Measurements from ENCODE around the gene SUMO3. TPM values are rescaled to one million over a fixed set of nuclear protein-coding genes. Genes with fewer than 3 reads are reported as not detected.

The SUMO3 gene
- total and polyA plus RNA-seq, 12 donors: 21.1 to 92.3 (median 72.1) TPM

DNA sequence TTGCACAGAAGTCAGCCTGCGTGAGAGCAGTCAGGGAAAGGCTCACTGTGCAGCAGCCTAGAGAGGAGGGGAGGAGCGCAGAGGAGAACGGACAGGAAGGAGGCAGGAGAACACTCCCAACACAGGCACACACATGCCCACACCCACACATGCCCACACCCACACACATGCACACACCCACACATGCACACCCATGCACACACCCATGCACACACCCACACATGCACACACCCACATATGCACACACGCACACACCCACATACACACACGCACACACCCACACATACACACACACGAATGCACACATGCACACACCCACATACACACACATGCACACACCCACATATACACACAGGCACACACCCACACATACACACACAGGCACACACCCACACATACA lies 7.1 kb downstream of the SUMO3 start:
- no peaks in the 10 kb centered on the region for H3K9me3 ChIP-seq (replicated peaks in 1 of 3)
- WGBS, 4 donors: 81 to 92% (median 87%) methylated on average over 3 to 6 of the region's 6 CpGs
- no peaks in the 10 kb centered on the region for H3K4me1 ChIP-seq (replicated peaks in 1 of 2)
- TF ChIP-seq, protein P1, sequence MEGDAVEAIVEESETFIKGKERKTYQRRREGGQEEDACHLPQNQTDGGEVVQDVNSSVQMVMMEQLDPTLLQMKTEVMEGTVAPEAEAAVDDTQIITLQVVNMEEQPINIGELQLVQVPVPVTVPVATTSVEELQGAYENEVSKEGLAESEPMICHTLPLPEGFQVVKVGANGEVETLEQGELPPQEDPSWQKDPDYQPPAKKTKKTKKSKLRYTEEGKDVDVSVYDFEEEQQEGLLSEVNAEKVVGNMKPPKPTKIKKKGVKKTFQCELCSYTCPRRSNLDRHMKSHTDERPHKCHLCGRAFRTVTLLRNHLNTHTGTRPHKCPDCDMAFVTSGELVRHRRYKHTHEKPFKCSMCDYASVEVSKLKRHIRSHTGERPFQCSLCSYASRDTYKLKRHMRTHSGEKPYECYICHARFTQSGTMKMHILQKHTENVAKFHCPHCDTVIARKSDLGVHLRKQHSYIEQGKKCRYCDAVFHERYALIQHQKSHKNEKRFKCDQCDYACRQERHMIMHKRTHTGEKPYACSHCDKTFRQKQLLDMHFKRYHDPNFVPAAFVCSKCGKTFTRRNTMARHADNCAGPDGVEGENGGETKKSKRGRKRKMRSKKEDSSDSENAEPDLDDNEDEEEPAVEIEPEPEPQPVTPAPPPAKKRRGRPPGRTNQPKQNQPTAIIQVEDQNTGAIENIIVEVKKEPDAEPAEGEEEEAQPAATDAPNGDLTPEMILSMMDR (IDR thresholded peaks at IDR 0.05): no peak
- TF ChIP-seq POLR2A (IDR thresholded peaks at IDR 0.05): no peak
- H3K27me3 ChIP-seq: no peaks in the 10 kb centered on the region
- no peak overlapping the region for H3K27ac ChIP-seq
- peaks cover 0 to 57% of the 10 kb centered on the region in 2 donors for H3K36me3 ChIP-seq (replicated peaks in 1 of 2)
- intact Hi-C loops (cut with DNase I): no loop called here
- no peak overlapping the region for H3K4me3 ChIP-seq
- no peak for DNase-seq

DNA sequence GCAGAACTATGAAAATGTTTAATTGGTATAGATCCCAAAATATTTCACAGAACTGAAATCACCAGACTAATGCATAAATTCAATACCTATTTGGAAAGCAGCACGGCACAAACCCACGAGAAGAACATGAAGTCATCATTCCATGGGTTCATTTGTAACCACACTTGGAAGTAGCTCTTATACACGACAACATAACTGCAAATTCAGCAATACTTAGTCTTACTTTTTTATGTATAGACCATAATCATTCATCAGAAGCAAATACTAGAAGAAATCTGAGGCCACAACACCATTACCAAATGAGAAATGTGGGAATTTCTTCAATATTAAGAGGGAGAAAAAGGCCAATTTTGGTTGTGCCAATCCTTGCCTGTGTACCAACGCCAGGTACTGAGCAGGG lies 12.0 kb downstream of the SUMO3 start:
- no peak overlapping the region for H3K4me3 ChIP-seq
- peaks cover 4 to 10% of the 10 kb centered on the region in 2 donors for H3K4me1 ChIP-seq (replicated peaks in 1 of 2)
- TF ChIP-seq, protein P1 (IDR thresholded peaks at IDR 0.05): no peak
- TF ChIP-seq POLR2A (IDR thresholded peaks at IDR 0.05): no peak
- H3K9me3 ChIP-seq (replicated peaks in 1 of 3): no peaks in the 10 kb centered on the region
- H3K27ac ChIP-seq: no peak overlapping the region
- H3K36me3 ChIP-seq (replicated peaks in 1 of 2): peaks cover 0 to 57% of the 10 kb centered on the region in 2 donors
- intact Hi-C loops (cut with DNase I): no loop called here
- H3K27me3 ChIP-seq: no peaks in the 10 kb centered on the region
- WGBS, 4 donors: 81 to 93% (median 89%) methylated on average over 4 of the region's 4 CpGs
- no peak for DNase-seq

DNA sequence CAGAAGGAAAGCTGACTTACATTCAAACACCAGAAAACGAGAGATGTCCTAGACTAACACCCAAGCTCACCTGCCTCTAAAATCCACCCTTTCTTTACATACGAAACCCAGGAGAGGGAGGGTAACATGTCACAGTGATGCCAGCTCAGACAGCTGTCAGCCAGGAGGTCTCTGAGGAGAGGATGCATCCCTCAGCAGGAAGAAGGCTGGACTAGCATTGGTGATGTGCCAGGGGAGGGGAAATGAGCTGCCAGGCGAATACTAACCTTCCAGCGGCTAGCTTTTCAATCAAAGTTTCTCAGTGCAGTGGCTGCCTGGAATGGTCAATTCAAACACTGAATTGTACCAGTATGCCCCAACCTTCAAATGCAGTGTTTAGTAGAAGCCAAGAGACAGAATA lies 12.6 kb downstream of the SUMO3 start:
- H3K36me3 ChIP-seq (replicated peaks in 1 of 2): peaks cover 0 to 54% of the 10 kb centered on the region in 2 donors
- no peak for DNase-seq
- intact Hi-C loops (cut with DNase I): no loop called here
- H3K4me3 ChIP-seq: no peak overlapping the region
- H3K9me3 ChIP-seq (replicated peaks in 1 of 3): no peaks in the 10 kb centered on the region
- TF ChIP-seq, protein P1 (IDR thresholded peaks at IDR 0.05): no peak
- TF ChIP-seq POLR2A (IDR thresholded peaks at IDR 0.05): no peak
- H3K27me3 ChIP-seq: no peaks in the 10 kb centered on the region
- H3K27ac ChIP-seq: no peak overlapping the region
- WGBS, 4 donors: 71 to 88% (median 77%) methylated on average over 4 of the region's 4 CpGs
- H3K4me1 ChIP-seq (replicated peaks in 1 of 2): peaks cover 11 to 16% of the 10 kb centered on the region in 2 donors

DNA sequence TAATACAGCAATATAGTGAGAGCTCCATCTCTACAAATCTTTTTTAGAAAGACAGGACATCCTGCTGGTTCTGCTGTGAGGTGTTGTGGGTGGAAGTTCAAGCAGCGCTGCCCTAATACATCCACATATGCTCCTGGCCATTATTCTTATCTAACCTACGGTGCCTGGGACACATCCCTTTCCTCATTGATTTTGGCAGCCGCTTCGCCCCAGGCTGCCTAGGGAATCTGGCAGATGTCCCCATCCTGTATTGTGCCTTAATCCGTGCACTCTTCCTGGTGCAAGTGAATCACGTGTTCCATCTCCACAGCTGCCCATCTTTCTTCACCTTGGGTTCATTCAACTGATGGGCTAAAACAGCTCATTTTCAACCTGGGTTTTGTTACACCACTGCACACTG lies 13.1 kb downstream of the SUMO3 start:
- no peak overlapping the region for H3K27ac ChIP-seq
- peak in 1 of 7 donors; percentile 17 for DNase-seq
- H3K4me3 ChIP-seq: no peak overlapping the region
- TF ChIP-seq POLR2A (IDR thresholded peaks at IDR 0.05): no peak
- TF ChIP-seq, protein P1 (IDR thresholded peaks at IDR 0.05): no peak
- H3K27me3 ChIP-seq: no peaks in the 10 kb centered on the region
- peaks cover 0 to 49% of the 10 kb centered on the region in 2 donors for H3K36me3 ChIP-seq (replicated peaks in 1 of 2)
- peaks cover 11 to 21% of the 10 kb centered on the region in 2 donors for H3K4me1 ChIP-seq (replicated peaks in 1 of 2)
- WGBS, 4 donors: 81 to 86% (median 82%) methylated on average over 6 of the region's 6 CpGs
- intact Hi-C loops (cut with DNase I): no loop called here
- H3K9me3 ChIP-seq (replicated peaks in 1 of 3): no peaks in the 10 kb centered on the region
